Cardiac septum (tissue), 1 donor: Measurements from ENCODE around the gene ANGEL2. TPM values are rescaled to one million over a fixed set of nuclear protein-coding genes. Genes with fewer than 3 reads are reported as not detected.
"Not testable (repeated sequence)": the region's sequence is repeated elsewhere in the genome, so short reads cannot be mapped to it uniquely, and the experiment has no call there.

ENCODE experiments used
- DNase-seq: peaks from one replicate; pipeline ENCODE4 v3.0.0-alpha.2; 2020; ENCODE audit warnings: low spot score
- intact Hi-C: fragments of 100-400 bp; cut with DNase I; formaldehyde crosslinking; loops from one replicate; pipeline ENCODE4 v1.14.0; 2022
- long read RNA-seq: library from polyadenylated mRNA; unstranded; transcript quantifications from one replicate; pipeline ENCODE4 v2.0.0, GENCODE V29; 2021
- total RNA-seq: library from RNA; stranded (reverse); fragmentation: NEBNext Ultra II Directional; extraction: Animal tissue kit (Norgen Biotek cat#: 25700); gene quantifications from one replicate; pipeline ENCODE4 v1.2.1, GENCODE V29; 2021
- donor health status: DM: no; HTN: no; CAD: no.

ANGEL2 gene, protein sequence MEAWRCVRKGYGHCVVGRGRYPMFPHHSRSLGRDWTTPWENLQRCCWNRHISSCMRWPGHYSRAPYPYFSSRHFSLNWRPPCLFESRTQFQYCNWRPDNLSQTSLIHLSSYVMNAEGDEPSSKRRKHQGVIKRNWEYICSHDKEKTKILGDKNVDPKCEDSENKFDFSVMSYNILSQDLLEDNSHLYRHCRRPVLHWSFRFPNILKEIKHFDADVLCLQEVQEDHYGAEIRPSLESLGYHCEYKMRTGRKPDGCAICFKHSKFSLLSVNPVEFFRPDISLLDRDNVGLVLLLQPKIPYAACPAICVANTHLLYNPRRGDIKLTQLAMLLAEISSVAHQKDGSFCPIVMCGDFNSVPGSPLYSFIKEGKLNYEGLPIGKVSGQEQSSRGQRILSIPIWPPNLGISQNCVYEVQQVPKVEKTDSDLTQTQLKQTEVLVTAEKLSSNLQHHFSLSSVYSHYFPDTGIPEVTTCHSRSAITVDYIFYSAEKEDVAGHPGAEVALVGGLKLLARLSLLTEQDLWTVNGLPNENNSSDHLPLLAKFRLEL
- total RNA-seq: 17.8 TPM
- long read RNA-seq, full-length matches to known transcripts: 4 of 17 reads
- long read RNA-seq, partial matches to known transcripts: 1 of 17 reads
- long read RNA-seq, other reads (novel, unspliced or antisense): 12 of 17 reads

DNA sequence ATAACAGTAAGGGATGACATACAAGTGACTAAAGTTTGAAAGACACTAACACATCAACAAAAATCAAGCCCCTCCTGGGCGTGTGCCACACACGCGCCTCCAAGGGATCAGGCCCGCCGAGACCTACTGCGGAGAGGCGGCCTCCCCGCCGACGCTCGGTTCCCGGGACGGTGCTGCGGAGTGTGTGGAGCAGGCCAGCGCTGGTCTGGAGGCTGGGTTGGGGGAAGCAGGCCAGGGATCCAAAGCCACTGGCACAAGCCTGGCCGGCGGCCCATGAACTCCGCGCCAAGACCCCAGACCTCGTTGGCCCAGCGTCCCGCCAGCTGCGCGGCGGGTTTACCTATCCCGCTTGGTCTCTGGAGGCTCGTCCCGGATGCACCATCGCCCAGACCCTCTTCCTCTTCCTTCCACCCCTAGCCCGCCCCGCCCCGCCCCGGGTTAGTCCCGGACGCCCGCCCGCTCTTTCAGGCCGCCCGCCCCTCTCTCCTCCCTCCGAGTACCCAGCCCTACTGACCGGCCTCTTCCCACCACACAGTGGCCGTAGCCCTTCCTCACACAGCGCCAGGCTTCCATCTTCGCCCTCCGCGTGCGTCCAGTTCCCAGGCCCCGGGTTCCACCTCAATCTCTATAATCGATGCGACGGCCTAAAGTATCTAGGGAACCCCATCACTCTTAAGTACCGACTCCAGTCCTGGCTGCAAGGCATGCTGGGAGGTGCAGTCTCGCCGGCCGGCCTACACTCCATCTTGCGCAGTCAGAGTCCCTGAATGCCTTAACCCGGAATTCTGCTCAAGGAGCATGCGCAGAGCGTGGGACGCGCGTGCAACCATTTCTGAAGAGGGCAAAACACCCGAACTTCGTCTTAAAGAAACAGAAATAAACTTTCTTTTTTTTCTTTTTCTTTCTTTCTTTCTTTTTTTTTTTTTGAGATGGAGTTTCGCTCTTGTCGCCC, at the start of gene ANGEL2:
Gene ANGEL2 (minus strand): TSS at position 769 of the 952 bp plus-strand sequence. CDS start 196 bp downstream, at position 573.
- intact Hi-C loops: loop anchor here (2.0 kb wide), 1 partner anchor 35 kb away; the partner anchor contains the start of gene RPS6KC1

DNA sequence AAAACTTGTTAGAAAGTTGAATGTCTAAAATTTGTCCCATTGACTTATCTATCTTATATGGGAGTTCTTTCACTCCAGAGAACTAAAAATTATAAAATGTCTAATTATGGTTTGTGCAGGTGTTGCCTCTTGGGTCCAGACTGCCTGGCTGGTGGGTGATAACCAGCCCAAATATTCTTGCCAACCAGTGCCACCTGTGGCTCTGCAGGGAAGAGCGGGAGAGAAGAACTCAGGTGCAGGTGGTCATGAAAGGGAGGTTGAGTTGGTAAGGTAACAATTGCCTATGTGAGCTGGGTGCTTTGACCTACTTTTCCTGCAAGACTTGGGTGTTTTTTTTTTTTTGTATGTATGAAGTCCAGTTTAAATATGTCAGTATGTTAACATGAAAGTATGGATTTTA, 45.6 kb upstream of the ANGEL2 start:
- no peak for DNase-seq
- intact Hi-C loops: no loop called here

More for the DNA sequence above, at the start of gene ANGEL2:
- peak; percentile 98 for DNase-seq

DNA sequence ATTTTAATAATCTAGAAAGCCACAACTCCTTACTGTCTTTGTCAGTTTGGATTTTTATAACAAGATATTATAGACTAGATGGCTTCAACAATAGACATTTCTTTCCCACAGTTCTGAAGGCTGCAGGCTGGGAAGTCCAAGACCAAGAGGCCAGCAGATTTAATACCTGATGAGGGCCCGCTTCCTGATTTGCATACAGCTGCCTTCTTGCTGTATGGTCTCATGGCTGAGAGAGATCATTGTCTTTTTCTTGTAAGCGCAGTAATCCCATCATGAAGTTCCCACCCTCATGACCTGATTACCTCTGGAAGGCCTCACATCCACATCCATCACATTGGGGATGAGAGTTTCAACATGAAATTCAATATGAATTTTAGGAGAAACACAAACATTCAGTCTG, 45.2 kb upstream of the ANGEL2 start:
- DNase-seq: no peak
- intact Hi-C loops: no loop called here

DNA sequence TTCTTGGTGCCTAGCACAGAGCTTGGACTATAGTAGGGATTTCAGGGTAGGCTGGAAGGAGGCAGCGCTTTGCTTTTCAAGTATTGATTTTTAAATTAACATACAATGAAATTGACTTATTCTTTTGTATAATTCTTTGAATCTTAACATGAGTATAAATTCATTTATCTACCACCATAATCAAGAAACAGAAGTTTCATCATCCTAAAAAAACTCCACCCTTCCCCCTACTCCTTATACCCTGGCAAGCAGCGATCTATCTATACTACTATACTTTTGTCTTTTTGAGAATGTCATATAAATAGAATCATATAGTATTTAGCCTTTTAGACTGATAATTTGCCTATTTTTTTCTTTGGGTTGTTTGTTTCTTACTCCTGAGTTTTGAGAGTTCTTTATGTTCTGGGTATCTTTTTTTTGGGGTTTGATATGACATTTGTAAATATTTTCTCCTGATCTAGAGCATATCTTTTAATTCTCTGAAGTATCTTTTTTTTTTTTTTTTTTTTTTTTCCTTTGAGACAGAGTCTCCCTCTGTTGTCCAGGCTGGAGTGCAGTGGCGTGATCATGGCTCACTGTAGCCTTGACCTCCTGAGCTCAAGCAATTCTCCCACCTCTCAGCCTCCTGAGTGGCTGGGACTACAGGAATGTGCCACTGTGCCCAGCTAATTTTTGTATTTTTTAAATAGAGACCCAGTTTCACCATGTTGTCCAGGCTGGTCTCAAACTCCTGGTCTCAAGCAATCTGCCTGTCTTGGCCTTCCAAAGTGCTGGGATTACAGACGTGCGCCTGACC, 41.8 kb upstream of the ANGEL2 start:
- intact Hi-C loops: no loop called here
- DNase-seq: no peak

DNA sequence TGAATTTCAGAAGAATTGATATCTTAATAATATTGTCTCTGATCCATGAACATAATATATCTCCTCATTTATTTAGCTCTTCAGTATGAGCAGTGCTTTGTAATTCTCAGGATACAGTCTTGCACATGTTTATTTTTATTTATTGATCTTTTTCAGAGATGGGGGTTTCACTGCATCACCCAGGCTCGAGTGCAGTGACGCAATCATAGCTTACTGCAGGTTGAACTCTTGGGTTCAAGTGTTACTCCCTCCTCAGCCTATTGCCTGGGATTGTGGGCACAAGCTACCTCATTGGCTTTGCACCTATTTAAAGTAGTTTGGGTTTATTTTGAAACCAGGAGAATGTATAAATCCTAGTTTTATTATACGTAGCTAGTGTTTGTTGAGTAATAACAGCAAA, 40.1 kb upstream of the ANGEL2 start:
- intact Hi-C loops: no loop called here
- no peak for DNase-seq

DNA sequence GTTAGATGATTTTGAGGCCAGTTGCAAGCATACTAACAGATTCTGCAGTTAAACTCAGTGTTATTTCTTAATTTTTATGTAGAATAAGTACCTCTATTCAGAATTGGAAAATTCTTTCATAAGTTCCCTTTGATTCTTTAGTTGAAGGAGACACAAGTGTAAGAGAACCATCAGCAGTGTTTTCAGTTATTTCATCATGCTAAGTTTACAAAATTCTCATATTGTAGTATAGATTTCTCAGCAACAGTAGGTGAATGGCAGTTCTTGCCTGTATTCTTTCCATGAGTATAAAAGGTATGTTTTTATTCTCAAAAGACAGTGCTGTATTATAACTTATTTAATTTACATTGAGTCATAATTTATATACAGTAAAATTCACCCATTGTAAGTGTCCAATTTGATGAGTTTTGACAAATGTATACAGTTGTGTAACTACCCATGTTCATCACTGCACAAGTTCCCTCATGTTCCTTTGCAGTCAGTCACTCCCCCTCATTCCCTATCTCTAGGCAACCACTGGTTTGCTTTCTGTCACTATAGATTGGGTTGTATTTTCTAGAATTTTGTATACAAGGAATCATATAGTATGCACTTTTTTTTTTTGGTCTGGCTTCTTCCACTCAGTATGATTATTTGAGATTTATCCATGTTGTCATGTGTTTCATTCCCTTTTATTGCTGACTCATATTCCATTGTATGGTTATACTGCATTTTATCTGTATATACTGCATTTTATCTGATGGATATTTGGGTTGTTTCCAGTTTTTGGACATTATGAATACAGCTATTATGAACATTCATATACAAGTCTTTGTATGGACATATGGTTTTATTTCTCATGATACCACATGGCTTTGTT, 39.3 kb upstream of the ANGEL2 start:
- DNase-seq: no peak
- intact Hi-C loops: no loop called here

DNA sequence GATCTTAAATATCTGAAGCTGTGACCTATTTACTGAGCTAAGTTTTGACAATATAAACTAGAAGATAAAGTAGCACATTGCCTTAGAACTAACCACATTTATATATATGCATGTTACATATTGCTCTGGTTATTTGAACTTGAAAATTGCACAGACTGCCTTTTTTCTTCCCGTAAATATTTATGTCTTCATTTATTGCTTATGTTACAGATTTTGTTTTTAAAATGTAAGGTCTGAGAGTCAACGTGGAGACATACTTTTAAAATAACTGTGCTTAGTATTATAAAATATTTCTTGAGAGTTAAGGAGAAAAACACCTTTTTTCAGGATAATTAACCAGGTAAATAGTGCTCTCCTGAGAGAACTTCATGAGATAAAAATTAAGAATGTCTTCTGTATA, 38.5 kb upstream of the ANGEL2 start:
- no peak for DNase-seq
- intact Hi-C loops: no loop called here

DNA sequence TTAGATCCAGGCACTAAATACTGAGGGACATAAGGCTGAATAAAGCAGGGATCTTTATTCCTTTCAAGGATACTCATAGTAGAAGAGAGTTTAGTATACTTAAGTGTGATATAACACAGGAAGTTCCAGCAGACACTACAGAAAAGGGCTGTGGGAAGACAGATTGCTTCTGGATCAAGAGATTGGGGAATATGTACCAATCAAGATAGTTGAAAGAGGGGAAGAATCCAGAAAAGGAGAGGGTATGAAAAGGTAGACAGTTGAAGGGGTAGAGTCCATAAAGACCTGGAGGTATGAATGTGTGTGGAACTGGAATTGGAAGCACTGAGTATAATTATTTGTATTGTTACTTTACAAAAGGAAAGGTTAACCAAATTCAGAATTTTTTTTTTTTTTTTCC, 37.8 kb upstream of the ANGEL2 start:
- no peak for DNase-seq
- intact Hi-C loops: no loop called here

DNA sequence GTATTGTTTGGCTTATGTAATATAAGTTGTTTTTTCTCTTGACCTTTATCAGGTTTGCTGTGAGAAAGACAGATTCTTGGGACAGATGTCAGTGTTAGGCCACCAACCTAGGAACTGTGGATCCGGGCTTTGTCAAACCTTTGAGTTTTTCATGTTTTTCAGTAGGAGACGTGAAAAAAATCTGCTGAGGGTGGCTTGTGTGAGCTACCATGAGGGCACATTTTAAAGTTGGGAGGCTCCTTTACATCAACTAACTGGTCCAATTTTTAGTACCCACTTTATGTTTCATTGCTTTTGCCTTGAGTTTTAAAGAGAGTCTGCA, 36.2 kb upstream of the ANGEL2 start:
- intact Hi-C loops: loop anchor here (2.0 kb wide), 1 partner anchor 37 kb away; the partner anchor contains the start of gene ANGEL2
- no peak for DNase-seq

DNA sequence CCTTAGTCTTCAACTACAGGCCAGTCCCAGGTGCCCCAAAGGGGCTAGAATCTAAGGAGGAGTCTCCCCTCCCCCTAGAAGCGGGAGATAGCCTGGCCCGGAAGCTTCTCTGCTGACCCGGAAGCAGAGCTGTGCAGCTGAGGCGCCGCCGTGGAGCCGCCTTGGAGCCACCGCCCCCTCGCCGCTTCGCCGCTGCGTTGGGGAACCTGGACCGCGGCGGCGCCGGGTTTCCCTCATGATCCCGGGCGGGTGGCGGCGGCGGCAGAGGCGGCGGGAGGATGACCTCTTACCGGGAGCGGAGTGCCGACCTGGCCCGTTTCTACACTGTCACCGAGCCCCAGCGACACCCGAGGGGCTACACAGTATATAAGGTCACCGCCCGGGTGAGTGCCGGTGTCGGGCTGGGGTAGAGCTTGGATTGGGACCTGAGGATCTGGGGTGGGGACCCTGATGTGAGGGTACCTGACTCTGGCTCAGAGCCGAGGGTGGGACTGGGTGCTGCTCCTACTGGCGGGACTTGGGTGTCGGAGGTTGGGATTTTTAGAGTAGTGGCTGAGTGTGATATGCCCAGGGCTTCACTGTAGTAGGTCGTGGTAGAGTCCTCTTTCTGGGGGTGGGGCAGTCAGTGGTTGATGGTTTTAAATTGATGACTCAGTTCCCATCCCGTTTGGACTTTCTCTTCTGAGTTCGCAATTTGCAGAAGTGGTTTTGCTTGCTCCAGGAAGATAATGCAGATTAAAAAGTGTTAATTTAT, 35.6 kb upstream of the ANGEL2 start, which contains the start of gene RPS6KC1:
Gene RPS6KC1 (plus strand): TSS at position 115 of the 754 bp plus-strand sequence. CDS start 164 bp downstream, at position 279.
- peak; percentile 94 for DNase-seq
- intact Hi-C loops: loop anchor here (2.0 kb wide), 1 partner anchor 37 kb away; the partner anchor contains the start of gene ANGEL2

DNA sequence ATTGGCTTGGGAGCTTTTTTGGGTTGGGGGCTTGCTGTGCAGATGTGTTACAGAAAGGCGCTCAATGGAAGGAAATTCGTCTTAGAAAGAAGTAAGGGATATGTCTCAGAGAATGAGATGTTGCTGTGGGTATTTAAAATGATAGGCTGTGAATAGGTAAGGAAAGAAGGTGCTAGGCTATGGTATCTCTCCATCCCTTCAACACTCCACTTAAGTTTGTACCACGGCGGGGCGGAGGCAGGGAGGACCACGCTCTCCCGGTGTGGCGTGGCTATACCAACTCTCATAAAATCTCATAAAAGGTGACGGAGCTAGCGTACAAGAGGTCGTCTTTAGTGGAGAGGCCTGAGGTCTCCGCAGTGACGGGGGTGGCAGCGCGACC, 35.1 kb upstream of the ANGEL2 start:
- intact Hi-C loops: loop anchor here (2.0 kb wide), 1 partner anchor 36 kb away; the partner anchor contains the start of gene ANGEL2
- DNase-seq: no peak

DNA sequence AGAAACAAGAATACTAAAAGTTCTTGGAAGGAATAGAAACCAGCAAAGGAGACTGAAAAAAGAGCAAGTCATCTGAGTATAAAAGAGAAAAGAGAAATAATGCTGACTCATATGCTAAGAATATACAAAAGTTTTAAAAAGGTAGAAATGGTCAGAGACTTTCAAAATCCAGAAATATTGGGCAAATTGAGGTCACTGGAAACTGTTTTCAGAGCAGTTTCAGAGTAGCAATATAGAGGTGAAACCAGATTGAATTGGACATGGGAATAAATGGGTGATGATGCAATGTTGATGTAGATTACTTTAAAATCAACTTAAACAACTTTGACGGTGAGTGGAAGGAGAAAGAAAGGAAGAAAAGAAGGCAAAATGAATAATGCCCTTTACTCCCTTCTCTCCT, 33.6 kb upstream of the ANGEL2 start:
- intact Hi-C loops: no loop called here
- DNase-seq: no peak

DNA sequence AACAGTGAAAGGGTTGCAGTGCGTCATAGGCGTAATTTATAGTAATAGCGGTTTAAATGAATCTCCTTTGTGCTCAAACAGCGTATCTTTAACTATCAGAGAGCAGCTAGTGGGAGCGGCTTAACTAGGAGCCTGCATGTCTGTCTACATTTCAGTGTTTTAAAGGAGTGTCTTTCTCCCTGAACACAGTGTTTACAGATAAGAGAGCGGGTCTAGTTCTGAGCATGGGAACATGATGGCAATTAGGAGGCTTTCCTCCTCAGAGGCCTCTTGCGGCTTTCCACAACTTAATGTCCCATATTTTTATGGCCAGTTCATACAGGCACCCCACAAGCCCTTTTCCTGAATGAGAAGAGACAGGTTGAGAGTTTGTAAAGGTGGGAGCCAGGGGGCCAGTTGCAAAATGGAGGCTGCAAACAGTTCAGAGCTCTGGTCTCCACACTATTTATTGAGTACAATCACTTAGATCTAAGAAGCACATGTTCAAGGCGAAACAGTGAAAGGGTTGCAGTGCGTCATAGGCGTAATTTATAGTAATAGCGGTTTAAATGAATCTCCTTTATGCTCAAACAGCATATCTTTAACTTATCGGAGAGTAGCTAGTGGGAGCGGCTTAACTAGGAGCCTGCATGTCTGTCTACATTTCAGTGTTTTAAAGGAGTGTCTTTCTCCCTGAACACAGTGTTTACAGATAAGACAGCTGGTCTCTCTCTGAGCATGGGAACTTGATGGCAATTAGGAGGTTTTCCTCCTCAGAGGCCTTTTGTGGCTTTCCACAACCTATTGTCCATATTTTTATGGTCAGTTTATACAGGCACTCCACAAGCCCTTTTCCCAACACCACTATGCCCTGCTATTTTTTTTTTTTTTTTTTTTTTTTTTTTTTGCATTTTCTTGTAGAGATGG, 29.9 kb upstream of the ANGEL2 start:
- DNase-seq, intact Hi-C loops: not testable (repeated sequence)

DNA sequence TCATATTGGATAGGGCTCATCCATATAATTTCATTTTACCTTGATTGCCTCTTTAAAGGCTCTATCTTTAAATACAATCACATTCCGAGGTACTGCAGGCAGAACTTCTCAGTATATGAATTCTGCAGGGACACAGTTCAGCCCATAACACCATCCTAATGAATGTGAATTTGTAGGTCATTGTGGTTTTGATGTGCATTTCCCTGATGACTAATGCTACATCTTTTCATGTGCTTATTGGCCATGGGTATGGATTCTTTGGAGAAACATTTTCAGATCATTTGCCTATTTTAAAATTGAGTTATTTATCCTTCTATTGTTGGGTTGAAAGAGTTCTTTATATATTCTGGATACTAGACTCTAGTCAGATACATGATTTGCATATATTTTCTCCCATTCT, 25.8 kb upstream of the ANGEL2 start:
- DNase-seq: no peak
- intact Hi-C loops: no loop called here

DNA sequence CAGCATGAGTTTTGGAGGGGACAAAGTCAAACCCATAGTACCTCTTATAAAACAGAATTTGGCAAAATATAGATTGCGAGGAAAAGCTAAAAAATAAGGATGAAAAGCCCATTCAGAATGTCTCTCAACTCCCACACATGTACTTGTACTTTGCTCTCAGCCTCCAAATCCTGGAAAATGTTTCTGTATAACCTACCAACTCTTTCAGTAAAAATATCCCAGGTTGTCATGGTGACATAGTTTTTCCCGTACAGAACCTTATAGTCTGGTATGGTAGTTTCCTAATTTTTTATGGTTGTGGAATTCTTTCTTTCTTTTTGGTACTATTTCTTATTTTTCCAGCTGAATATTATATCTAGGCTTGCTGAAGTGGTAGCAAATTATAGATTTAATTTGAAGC, 19.9 kb upstream of the ANGEL2 start:
- intact Hi-C loops: no loop called here
- no peak for DNase-seq

DNA sequence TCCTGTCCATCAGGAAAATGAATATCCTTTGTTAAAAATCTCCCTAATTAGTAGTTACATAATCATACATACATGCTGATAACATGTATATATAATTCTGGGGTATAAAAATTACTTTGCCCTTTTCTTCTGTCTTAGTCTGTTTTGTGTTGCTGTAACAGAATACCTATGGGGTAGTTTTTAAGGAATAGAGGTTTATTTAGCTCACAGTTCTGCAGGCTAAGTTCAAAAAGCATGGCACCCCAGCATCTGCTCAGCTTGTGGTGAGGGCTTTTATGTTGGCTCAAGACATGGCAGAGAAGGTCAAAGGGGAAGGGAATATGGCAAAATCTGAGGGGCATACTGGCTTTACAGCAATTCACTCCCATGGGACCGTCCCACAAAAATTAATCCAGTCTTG, 19.0 kb upstream of the ANGEL2 start:
- DNase-seq: no peak
- intact Hi-C loops: no loop called here
